Stomach (tissue), 9 donors: ENCODE results near the gene RCAN2. TPM values are rescaled to one million over a fixed set of nuclear protein-coding genes. Genes with fewer than 3 reads are reported as not detected.
A peak's percentile ranks its signal among the peaks of the same experiment; 100 is the strongest.

Experiments used
- DNase-seq, 2 donors: peaks; one replicate each; pipeline versions ENCODE4 v3.0.0 to v3.0.0-alpha.2; 2013 to 2019
- H3K27ac ChIP-seq, 5 donors: fragments of 200-600 bp in 4 of 5; sonication (generic) in 4 of 5; one replicate each; pipeline ENCODE4 v1.5.1; 2013 to 2019; ENCODE audit warnings: mild to moderate bottlenecking in 1 of 5, moderate library complexity in 1 of 5
- H3K27me3 ChIP-seq, 3 donors: fragments of 200-600 bp; sonication (generic); one replicate each; pipeline ENCODE4 v1.5.1; 2017 to 2019; ENCODE audit warnings: mixed run types in 1 of 3
- H3K36me3 ChIP-seq, 4 donors: fragments of 200-600 bp; sonication (generic); 1 replicate in 3 of 4; 2 replicates in 1 of 4; pipeline ENCODE4 v1.5.1; 2016 to 2019
- H3K4me1 ChIP-seq, 4 donors: fragments of 200-600 bp; sonication (generic); one replicate each; pipeline ENCODE4 v1.5.1; 2016 to 2019
- H3K4me3 ChIP-seq, 4 donors: fragments of 200-600 bp; sonication (generic) in 3 of 4; one replicate each; pipeline ENCODE4 v1.5.1; 2016 to 2019; ENCODE audit warnings: mild to moderate bottlenecking in 1 of 4
- H3K9me3 ChIP-seq, 4 donors: fragments of 200-600 bp; sonication (generic); one replicate each; pipeline ENCODE4 v1.5.1; 2016 to 2019
- EP300 ChIP-seq: sonication (generic); formaldehyde crosslinking; IDR thresholded peaks from one replicate; pipeline ENCODE4 v1.6.1; 2017; ENCODE audit warnings: antibody characterized with exemption
- POLR2A ChIP-seq, 4 donors: fragments of 450-650 bp; IDR thresholded peaks; one replicate each; pipeline ENCODE4 v1.6.1; 2016; ENCODE audit warnings: antibody characterized with exemption in 4 of 4, control low read depth in 2 of 4, mild to moderate bottlenecking in 1 of 4, moderate library complexity in 1 of 4
- POLR2AphosphoS5 ChIP-seq, 3 donors: sonication (generic); formaldehyde crosslinking; IDR thresholded peaks; one replicate each; pipeline ENCODE4 v1.6.1; 2016; ENCODE audit warnings: antibody characterized with exemption in 3 of 3
- WGBS, 5 donors: extraction: QIAGEN DNeasy Blood & Tissue Kit in 3 of 5; methylation state at CpG; one replicate each; pipeline versions ENCODE4 v1.1.5 to v1.1.7; 2013 to 2018; 5-methylcytosine and 5-hydroxymethylcytosine counted together
- intact Hi-C: fragments of 100-400 bp; cut with DNase I; formaldehyde crosslinking; loops from one replicate; pipeline ENCODE4 v1.15.1; 2023; ENCODE audit warnings: low total_unique reads
- polyA plus RNA-seq, 3 donors: library from polyadenylated mRNA; stranded (reverse); fragments of 200-250 nt; gene quantifications; one replicate each; pipeline ENCODE4 v1.2.3, GENCODE V29; 2013
- total RNA-seq, 5 donors: library from RNA; depleted of rRNA; stranded (reverse); fragments of >200 nt; gene quantifications; one replicate each; pipeline versions ENCODE4 v1.1.0 to v1.2.3, GENCODE V29; 2014 to 2016
- TF ChIP-seq, protein P1 (sequence below), 7 experiments: fragments of 450-650 bp in 4 of 7; fragments of 200-600 bp in 3 of 7; sonication (generic) in 3 of 7; IDR thresholded peaks; one replicate each; pipeline ENCODE4 v1.5.1; 2016 to 2019; ENCODE audit warnings: antibody characterized with exemption in 7 of 7, control low read depth in 2 of 7, mild to moderate bottlenecking in 1 of 7
- donor health status: healthy with polysubstance abuse.
- donor health status: Bipolar disorder and iron deficiency.
- donor health status: healthy.

The RCAN2 gene
- total and polyA plus RNA-seq, 8 donors, result 7.2 to 69.2 (median 21.4) TPM

DNA sequence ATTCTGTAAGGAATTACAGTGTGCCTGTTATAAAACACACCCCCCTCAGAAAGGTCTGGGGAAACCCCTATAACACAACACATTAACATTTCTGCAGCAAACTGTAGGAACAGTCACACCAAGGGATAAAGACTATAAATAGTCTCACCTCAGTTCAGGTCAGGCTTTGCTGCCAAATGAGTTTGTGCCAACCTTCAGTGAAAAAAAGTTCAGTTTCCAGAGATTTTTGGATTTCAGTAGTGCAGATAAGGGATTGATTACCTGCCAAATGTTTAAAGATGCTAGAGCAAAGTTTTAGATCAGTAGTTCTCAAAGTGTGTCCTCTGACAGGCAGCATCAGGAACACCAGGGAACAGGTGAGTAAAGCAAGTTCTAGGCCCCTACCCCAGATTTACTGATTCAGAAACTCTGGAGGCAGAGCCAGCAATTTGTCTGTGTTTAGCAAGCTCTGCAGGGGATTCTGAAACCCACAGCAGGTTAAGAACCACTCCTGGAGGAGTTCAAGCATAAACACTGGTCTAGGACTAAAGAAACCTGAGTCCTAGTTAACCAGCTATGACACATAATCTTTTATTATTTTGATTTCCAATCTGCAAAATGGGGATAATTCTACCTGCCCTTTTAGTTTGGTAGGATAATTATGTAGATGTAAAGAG lies 111.0 kb downstream of the RCAN2 start:
- no peak overlapping the region for H3K27ac ChIP-seq
- TF ChIP-seq, protein P1, sequence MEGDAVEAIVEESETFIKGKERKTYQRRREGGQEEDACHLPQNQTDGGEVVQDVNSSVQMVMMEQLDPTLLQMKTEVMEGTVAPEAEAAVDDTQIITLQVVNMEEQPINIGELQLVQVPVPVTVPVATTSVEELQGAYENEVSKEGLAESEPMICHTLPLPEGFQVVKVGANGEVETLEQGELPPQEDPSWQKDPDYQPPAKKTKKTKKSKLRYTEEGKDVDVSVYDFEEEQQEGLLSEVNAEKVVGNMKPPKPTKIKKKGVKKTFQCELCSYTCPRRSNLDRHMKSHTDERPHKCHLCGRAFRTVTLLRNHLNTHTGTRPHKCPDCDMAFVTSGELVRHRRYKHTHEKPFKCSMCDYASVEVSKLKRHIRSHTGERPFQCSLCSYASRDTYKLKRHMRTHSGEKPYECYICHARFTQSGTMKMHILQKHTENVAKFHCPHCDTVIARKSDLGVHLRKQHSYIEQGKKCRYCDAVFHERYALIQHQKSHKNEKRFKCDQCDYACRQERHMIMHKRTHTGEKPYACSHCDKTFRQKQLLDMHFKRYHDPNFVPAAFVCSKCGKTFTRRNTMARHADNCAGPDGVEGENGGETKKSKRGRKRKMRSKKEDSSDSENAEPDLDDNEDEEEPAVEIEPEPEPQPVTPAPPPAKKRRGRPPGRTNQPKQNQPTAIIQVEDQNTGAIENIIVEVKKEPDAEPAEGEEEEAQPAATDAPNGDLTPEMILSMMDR (IDR thresholded peaks at IDR 0.05), result no peak
- TF ChIP-seq EP300 (no peak), POLR2AphosphoS5 (IDR thresholded peaks at IDR 0.05) (no peak), POLR2A (IDR thresholded peaks at IDR 0.05) (no peak)

DNA sequence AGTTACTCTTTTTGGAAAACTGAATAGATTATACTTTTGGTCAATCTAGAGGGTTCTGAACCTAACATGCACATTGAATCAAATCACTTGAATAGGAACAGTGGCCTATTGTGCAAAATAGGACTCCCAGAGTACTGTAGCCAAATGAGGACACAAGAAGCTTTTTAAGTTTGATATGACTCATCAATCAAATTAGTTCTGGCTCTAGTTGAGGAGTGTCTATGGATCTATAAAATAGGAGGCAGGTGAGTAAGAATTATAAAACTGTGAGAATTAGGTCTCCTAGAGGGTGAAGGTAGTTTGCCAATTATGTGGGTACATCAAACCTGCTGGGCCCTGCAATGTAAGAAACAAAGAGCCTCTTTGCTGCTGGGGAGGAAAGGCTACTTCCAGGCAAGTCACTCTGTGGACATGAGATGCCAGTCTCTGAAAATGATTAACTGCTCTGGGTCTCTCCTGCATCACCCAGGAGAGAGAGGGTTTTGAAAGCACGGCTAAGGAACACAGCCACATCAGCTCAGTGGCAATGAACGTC lies 112.3 kb downstream of the RCAN2 start:
- H3K36me3 ChIP-seq, result no peaks in the 10 kb centered on the region
- intact Hi-C loops, result no loop called here
- no peak for TF ChIP-seq EP300
- no peak for TF ChIP-seq POLR2A (IDR thresholded peaks at IDR 0.05)
- TF ChIP-seq POLR2AphosphoS5 (IDR thresholded peaks at IDR 0.05), result no peak
- TF ChIP-seq, protein P1 (IDR thresholded peaks at IDR 0.05), result no peak
- 59 to 83% (median 71%) methylated on average over 2 of the region's 2 CpGs for WGBS, 5 donors
- H3K4me1 ChIP-seq, result peaks cover 20 to 59% (median 35%) of the 10 kb centered on the region in 4 donors
- DNase-seq, result no peak
- H3K9me3 ChIP-seq, result no peaks in the 10 kb centered on the region
- H3K27me3 ChIP-seq, result no peaks in the 10 kb centered on the region
- no peak overlapping the region for H3K4me3 ChIP-seq
- no peak overlapping the region for H3K27ac ChIP-seq

More for the DNA sequence above, 111.0 kb downstream of the RCAN2 start:
- intact Hi-C loops, result no loop called here
- DNase-seq, result no peak
- H3K4me1 ChIP-seq, result peaks cover 20 to 59% (median 35%) of the 10 kb centered on the region in 4 donors
- H3K27me3 ChIP-seq, result no peaks in the 10 kb centered on the region
- H3K9me3 ChIP-seq, result no peaks in the 10 kb centered on the region
- H3K4me3 ChIP-seq, result no peak overlapping the region
- H3K36me3 ChIP-seq, result no peaks in the 10 kb centered on the region

DNA sequence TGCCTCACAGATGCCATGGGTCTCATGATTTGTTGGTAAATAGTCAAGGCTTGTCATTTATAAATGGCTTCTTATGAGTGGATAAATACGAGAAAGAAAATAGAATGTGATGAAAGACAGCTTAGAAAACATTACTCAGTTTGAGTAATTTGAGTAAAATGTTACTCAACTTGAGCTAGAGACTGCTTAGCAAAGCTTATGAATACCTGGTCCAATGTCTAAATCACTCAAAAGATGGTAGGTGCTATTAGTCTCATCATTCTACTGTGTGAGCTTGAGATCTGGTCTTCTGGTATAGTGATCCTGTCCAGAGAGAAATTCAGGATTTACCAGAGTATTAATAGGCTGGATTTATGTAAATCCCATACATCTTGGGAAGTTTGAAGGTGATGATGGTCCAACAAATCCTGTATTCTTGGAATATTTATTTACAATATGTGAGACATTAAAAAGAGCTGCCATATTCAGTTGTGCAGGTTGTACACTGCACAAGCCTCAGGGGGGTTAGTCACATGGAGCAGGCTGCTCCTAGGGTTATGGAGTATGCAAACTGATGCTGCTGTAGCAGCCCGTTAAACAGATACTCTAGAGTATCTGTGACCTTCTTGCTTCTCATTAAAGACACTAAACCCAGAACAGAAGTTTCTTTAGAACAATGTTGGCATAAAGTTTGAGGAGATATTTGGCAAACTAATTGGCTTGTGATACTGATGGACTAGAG lies 112.9 kb downstream of the RCAN2 start:
- WGBS, 5 donors, result 74 to 89% (median 80%) methylated on average over 2 of the region's 2 CpGs
- TF ChIP-seq POLR2AphosphoS5 (IDR thresholded peaks at IDR 0.05), result no peak
- no peak for TF ChIP-seq POLR2A (IDR thresholded peaks at IDR 0.05)
- TF ChIP-seq, protein P1 (IDR thresholded peaks at IDR 0.05), result no peak
- no peak for TF ChIP-seq EP300
- DNase-seq, result no peak
- Histone ChIP-seq H3K4me3 (no peak overlapping the region), H3K4me1 (peaks cover 20 to 53% (median 35%) of the 10 kb centered on the region in 4 donors), H3K9me3 (no peaks in the 10 kb centered on the region), H3K27me3 (no peaks in the 10 kb centered on the region), H3K27ac (no peak overlapping the region), H3K36me3 (no peaks in the 10 kb centered on the region)
- intact Hi-C loops, result no loop called here

DNA sequence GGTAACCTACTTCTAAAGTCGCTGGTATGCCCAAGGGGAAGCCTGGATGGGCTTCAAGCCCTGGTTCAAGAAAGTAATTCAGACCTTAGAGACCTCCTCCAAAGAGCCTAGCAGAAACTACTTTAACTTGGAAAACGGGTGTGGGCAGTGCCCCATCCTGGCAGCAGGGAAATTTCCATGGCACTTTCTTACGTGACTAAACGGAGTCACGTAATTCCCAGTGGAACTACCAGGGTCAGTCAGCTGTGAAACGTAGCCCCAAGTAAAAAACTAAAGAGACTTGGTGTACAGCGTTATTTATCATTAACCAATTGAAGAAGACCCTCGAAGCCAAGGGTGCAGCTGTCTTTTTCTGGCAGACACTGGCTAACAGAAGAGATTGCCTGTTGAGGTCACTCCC lies 114.0 kb downstream of the RCAN2 start:
- Histone ChIP-seq H3K4me3 (no peak overlapping the region), H3K4me1 (peaks cover 20 to 41% (median 30%) of the 10 kb centered on the region in 4 donors), H3K9me3 (no peaks in the 10 kb centered on the region), H3K36me3 (no peaks in the 10 kb centered on the region), H3K27ac (peak overlapping the region in 1 of 5 donors; percentile 7), H3K27me3 (no peaks in the 10 kb centered on the region)
- intact Hi-C loops, result no loop called here
- DNase-seq, result no peak
- TF ChIP-seq POLR2AphosphoS5 (IDR thresholded peaks at IDR 0.05) (no peak), EP300 (no peak), POLR2A (IDR thresholded peaks at IDR 0.05) (no peak)
- TF ChIP-seq, protein P1 (IDR thresholded peaks at IDR 0.05), result no peak
- 74 to 89% (median 85%) methylated on average over 8 of the region's 8 CpGs for WGBS, 5 donors
